ENCODE measurements around the gene ACAD10.

ACAD10 gene

DNA sequence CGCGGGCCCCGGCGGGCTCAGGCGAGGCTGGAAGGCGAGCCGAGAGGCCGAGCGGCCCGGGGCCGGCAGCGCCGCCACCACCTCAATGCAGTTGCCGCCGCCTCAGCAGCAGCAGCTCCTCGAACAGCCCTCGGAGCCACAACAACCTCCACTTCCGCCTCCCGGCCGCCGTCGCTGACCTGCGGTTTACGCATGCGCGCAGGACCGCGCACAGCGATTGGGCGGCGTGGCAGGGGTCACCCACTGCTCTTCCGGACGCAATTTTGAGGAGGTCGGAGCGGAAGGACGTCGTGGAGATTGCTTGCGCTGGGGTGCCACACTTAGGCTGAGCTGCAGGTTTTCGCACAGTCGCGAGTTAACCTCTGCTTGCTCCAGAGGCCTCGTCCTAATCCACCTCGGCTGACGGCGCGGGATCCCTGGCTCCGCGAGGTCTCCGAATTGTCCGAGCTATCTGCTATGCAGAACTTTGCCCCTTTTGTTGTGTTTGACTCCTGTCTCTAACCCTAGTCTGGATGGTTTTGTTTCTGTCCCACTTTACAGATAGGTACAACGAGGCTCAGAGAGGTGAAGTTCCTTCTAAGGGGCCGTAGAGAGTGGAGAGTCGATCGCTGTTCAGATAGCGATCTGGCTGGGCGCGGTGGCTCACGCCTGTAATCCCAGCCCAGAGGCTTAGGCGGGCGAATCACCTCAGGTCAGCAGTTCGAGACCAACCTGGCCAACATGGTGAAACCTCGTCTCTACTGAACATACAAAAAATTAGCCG is at the start of gene ACAD10, which contains the start of gene BRAP:
Gene ACAD10, plus strand, starts transcription at position 243 of the 763 bp plus-strand sequence. CDS start 6,657 bp downstream, outside the sequence.
Gene BRAP, minus strand, starts transcription at position 146 of the 763 bp plus-strand sequence. CDS start 164 bp downstream, outside the sequence.
- H3K4me3 ChIP-seq (ENCODE audit: low read depth, low read length), result peak within 1 kb of the TSS; percentile 82
- TF ChIP-seq, protein P1, sequence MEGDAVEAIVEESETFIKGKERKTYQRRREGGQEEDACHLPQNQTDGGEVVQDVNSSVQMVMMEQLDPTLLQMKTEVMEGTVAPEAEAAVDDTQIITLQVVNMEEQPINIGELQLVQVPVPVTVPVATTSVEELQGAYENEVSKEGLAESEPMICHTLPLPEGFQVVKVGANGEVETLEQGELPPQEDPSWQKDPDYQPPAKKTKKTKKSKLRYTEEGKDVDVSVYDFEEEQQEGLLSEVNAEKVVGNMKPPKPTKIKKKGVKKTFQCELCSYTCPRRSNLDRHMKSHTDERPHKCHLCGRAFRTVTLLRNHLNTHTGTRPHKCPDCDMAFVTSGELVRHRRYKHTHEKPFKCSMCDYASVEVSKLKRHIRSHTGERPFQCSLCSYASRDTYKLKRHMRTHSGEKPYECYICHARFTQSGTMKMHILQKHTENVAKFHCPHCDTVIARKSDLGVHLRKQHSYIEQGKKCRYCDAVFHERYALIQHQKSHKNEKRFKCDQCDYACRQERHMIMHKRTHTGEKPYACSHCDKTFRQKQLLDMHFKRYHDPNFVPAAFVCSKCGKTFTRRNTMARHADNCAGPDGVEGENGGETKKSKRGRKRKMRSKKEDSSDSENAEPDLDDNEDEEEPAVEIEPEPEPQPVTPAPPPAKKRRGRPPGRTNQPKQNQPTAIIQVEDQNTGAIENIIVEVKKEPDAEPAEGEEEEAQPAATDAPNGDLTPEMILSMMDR (IDR thresholded peaks at IDR 0.05; ENCODE audit: borderline replicate concordance, insufficient read depth, low read depth, low read length), result no peak

DNA sequence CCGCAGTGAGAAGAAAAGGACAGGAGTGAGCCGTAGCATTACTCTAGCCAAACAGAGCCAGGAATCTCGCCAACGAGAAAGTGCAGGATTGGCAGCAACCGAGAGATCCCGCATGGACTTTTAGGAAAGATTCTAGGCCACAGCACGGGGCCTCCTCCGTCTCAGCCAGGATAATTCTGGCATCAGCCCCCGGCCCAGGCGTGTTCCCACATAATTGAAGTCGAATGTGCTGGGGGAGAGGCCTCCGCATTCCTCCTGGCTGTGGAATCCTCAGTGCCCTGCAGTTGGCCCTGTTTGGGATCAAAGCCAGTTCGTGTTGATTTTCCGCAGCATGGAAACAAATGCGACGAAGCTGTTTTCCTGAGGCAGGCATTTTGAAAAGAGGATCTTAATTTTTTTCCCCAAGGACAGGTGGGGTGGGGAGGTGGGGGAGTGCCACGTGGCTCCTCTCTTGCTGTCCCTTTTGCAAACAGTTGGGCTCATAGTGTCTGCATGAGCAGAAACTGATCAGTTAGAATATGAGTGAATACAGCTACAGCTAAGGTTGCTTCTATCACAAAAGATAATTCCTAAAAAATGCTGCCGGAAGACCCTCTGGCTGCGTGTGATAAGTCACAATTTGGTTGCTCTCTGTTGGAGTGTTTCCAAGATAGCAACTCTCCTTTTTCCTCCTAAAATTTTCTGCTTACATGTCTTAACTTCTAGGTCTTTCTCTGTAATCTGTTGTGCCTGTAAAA is 49.5 kb upstream of the ACAD10 start:
- TF ChIP-seq, protein P1 (IDR thresholded peaks at IDR 0.05; ENCODE audit: borderline replicate concordance, insufficient read depth, low read depth, low read length), result no peak
- H3K4me3 ChIP-seq (ENCODE audit: low read depth, low read length), result no peak overlapping the region

DNA sequence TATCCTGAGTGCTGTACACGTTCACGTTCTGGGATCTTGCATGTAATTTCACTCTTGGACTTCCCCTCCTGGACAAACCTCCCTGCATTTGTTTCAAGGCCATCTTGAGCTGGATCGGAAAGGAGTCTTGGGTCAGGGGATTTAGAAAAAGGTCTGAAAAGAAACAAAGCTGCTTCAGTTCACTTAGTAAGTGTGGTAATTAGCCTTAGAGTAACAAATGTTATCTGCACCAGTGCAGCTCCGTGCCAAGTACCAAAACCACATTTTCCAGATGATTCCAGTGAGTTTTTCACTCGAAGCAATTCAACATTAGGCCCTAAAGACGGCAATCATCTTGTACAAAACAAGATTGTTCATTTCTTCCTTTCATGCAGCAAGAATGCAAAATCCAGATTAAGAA is 47.3 kb upstream of the ACAD10 start:
- TF ChIP-seq, protein P1 (IDR thresholded peaks at IDR 0.05; ENCODE audit: borderline replicate concordance, insufficient read depth, low read depth, low read length), result no peak

DNA sequence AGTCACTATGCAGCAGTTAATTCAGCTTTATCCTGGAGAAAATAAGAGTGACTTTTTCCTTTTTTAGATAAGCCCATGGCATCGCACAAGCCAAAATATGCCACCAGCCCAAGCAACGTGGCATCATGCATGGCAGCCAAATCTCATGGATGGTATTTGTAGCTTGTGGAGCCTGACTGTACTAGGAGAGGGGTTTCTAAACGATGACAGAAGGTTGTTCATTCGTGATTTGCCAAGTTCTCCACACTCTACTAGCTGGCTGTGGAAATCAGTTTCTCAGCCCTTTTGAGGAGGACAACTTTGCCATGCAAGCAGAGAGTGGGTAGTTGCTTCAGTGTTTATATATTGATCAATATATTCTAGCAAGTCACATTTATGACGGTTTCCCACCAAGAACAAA is 45.3 kb upstream of the ACAD10 start:
- TF ChIP-seq, protein P1 (IDR thresholded peaks at IDR 0.05; ENCODE audit: borderline replicate concordance, insufficient read depth, low read depth, low read length), result no peak
- no peak overlapping the region for H3K4me3 ChIP-seq (ENCODE audit: low read depth, low read length)

More for the DNA sequence above, 47.3 kb upstream of the ACAD10 start:
- no peak overlapping the region for H3K4me3 ChIP-seq (ENCODE audit: low read depth, low read length)

DNA sequence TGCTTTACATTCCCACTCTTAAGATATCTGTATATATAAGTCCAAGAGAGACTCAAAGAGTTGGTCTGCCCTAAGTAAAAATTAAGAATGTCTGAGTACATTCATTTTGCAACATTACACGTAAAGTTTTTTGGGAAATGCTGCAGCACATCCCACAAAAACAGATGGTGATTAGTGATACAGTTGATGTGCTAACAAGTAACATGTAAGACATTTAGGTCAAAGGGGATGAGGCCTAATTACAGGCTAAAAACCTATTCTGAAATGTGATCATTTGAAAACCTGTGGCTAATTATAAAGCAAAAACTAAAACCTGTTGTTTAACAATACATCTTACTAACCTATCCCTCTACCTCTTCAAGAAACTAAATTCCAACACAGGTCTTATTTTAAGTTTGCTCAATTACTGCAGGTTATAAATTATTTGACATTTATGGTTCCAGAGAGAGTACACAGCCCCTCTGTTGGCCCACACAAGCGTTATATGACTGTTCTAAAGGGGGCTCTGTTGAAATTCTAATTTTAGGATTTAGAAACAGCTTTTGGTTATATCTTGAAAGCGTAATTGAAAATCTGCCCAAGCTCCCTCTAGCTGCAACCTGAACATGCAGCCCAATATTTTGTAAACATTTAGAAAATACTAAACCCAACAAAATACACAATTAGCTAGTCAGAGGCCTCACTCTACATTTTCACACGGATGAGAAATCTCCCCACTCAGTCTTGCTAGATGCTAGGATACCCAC is 43.0 kb upstream of the ACAD10 start:
- no peak overlapping the region for H3K4me3 ChIP-seq (ENCODE audit: low read depth, low read length)
- TF ChIP-seq, protein P1 (IDR thresholded peaks at IDR 0.05; ENCODE audit: borderline replicate concordance, insufficient read depth, low read depth, low read length), result no peak

DNA sequence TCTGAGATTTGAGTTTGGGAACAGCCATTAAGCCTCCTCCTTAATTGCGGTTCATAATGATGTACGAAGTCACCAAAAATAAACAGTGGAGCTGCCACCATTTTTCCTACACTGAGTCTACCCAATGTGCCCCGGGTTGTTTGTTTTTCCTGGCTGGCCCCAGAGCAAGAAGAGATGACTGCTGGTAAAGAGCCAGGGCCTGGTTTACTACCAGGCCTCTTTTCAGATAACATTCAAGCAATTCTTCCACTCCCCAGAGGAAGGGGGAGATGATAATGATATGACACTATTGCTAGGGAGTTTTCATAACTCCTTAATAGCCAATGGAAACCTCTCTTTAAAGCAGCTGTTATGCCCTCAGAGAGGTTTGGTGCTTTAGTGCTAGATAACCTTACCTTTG is 42.4 kb upstream of the ACAD10 start:
- TF ChIP-seq, protein P1 (IDR thresholded peaks at IDR 0.05; ENCODE audit: borderline replicate concordance, insufficient read depth, low read depth, low read length), result no peak
- H3K4me3 ChIP-seq (ENCODE audit: low read depth, low read length), result no peak overlapping the region

Measured in GM12875 (cell line).